GM18498 (cell line): ENCODE data around the gene ZKSCAN7.
A peak's percentile ranks its signal among the peaks of the same experiment; 100 is the strongest.
"Not testable (repeated sequence)": the region's sequence is repeated elsewhere in the genome, so short reads cannot be mapped to it uniquely, and the experiment has no call there.

Experiments used
- ATAC-seq: cut with Tn5 transposase; IDR thresholded peaks from one replicate; pipeline ENCODE4 v1.9.1; 2021; ENCODE audit warnings: mild to moderate bottlenecking, moderate library complexity; ENCODE audit not compliant: unreplicated experiment

The ZKSCAN7 gene

GRCh38 chr3:44554626-44555592, at the start of gene ZKSCAN7:
Gene ZKSCAN7, plus strand, starts transcription at chr3:44555193. Its CDS starts 1,855 bp downstream, at chr3:44557048.
- ATAC-seq, result peak; percentile 89

- no peak for ATAC-seq
These were observed 48.4 kb upstream of the ZKSCAN7 start for GRCh38 chr3:44506556-44506955.

GRCh38 chr3:44506961-44507360, 48.0 kb upstream of the ZKSCAN7 start:
- no peak for ATAC-seq

- ATAC-seq, result no peak
These were observed 45.5 kb upstream of the ZKSCAN7 start for GRCh38 chr3:44509393-44509921.

- ATAC-seq, result peak; percentile 54
These were observed 45.0 kb upstream of the ZKSCAN7 start for GRCh38 chr3:44510000-44510368.

GRCh38 chr3:44511238-44511566, 43.8 kb upstream of the ZKSCAN7 start:
- no peak for ATAC-seq

GRCh38 chr3:44513513-44513912, 41.5 kb upstream of the ZKSCAN7 start:
- ATAC-seq, result no peak

- ATAC-seq, result no peak
These were observed 38.8 kb upstream of the ZKSCAN7 start for GRCh38 chr3:44516230-44516629.

- no peak for ATAC-seq
These were observed 36.2 kb upstream of the ZKSCAN7 start for GRCh38 chr3:44518782-44519156.

- ATAC-seq, result no peak
These were observed 33.3 kb upstream of the ZKSCAN7 start for GRCh38 chr3:44521721-44522120.

- ATAC-seq, result no peak
These were observed 32.5 kb upstream of the ZKSCAN7 start for GRCh38 chr3:44522494-44522933.

GRCh38 chr3:44525060-44525459, 29.9 kb upstream of the ZKSCAN7 start:
- no peak for ATAC-seq

GRCh38 chr3:44529927-44530326, 25.1 kb upstream of the ZKSCAN7 start:
- no peak for ATAC-seq

GRCh38 chr3:44530911-44531310, 24.1 kb upstream of the ZKSCAN7 start:
- ATAC-seq, result no peak

- not testable (repeated sequence) for ATAC-seq
These were observed 20.3 kb upstream of the ZKSCAN7 start for GRCh38 chr3:44534659-44535058.

GRCh38 chr3:44535364-44535763, 19.6 kb upstream of the ZKSCAN7 start:
- ATAC-seq, result no peak

GRCh38 chr3:44544811-44545210, 10.2 kb upstream of the ZKSCAN7 start:
- not testable (repeated sequence) for ATAC-seq

- no peak for ATAC-seq
These were observed 730 bp downstream of the ZKSCAN7 start for GRCh38 chr3:44555723-44556122.

- no peak for ATAC-seq
These were observed 2.1 kb downstream of the ZKSCAN7 start for GRCh38 chr3:44557074-44557473.

GRCh38 chr3:44561076-44561475, 6.1 kb downstream of the ZKSCAN7 start:
- no peak for ATAC-seq

- ATAC-seq, result no peak
These were observed 7.2 kb downstream of the ZKSCAN7 start for GRCh38 chr3:44562147-44562546.

GRCh38 chr3:44568561-44568960, 13.6 kb downstream of the ZKSCAN7 start:
- ATAC-seq, result no peak
